ES-I3 (cell line): Measurements from ENCODE around the gene DET1.
"Not testable (repeated sequence)": the region's sequence is repeated elsewhere in the genome, so short reads cannot be mapped to it uniquely, and the experiment has no call there.

ENCODE experiments used
- H3K36me3 ChIP-seq: 2 replicates; pipeline ENCODE4 v1.6.1; 2013; ENCODE audit warnings: mild to moderate bottlenecking, low read length, control low read depth, moderate library complexity; ENCODE audit not compliant: insufficient read depth
- H3K4me1 ChIP-seq: 2 replicates; pipeline ENCODE4 v1.6.1; 2013; ENCODE audit warnings: mild to moderate bottlenecking, control low read depth, low read length; ENCODE audit not compliant: insufficient read depth
- H3K9ac ChIP-seq: 2 replicates; pipeline ENCODE4 v1.6.1; 2013; ENCODE audit warnings: low read depth, mild to moderate bottlenecking, low read length, moderate library complexity
- H3K9me3 ChIP-seq: 2 replicates; pipeline ENCODE4 v1.6.1; 2013; ENCODE audit warnings: mild to moderate bottlenecking, low read length, moderate library complexity; ENCODE audit not compliant: control insufficient read depth, insufficient read depth

DET1 gene

DNA sequence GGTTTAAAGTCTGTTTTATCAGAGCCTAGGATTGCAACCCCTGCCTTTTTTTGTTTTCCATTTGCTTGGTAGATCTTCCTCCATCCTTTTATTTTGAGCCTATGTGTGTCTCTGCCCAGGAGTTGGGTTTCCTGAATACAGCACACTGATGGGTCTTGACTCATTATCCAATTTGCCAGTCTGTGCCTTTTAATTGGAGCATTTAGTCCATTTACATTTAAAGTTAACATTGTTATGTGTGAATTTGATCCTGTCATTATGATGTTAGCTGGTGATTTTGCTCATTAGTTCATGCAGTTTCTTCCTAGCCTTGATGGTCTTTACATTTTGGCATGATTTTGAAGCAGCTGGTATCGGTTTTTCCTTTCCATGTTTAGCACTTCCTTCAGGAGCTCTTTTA is 11.5 kb upstream of the DET1 start:
- not testable (repeated sequence) for H3K9ac ChIP-seq, H3K4me1 ChIP-seq, H3K36me3 ChIP-seq, H3K9me3 ChIP-seq

GRCh38 chr15:88548009-88548408 is 1.5 kb upstream of the DET1 start:
- not testable (repeated sequence) for H3K36me3 ChIP-seq
- peaks cover 18% of the 10 kb centered on the region for H3K4me1 ChIP-seq

DNA sequence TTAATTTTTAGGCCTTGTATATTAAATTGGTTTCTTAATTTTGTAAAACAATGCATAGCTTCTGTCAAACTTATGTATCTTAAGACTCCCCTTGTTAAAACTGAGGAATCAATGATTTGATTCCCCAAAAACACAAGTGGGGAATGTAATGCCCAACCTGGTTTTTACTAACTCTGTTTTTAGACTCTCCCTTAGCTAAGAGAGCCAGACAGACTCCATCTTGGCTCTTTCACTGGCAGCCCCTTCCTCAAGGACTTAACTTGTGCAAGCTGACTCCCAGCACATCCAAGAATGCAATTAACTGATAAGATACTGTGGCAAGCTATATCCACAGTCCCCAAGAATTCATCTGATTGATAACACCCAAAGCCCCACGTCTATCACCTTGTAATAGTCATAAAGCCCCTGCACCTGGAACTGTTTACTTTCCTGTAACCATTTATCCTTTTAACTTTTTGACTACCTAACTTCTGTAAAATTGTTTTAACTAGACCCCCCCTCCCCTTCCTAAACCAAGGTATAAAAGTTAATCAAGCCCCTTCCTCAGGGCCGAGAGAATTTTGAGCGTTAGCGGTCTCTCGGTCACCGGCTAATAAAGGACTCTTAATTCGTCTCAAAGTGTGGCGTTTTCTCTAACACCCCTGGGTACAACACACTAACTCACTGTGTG is 768 bp downstream of the DET1 start:
- H3K36me3 ChIP-seq, H3K9me3 ChIP-seq: not testable (repeated sequence)
- peaks cover 35% of the 10 kb centered on the region for H3K4me1 ChIP-seq
- peak overlapping the region; percentile 96 for H3K9ac ChIP-seq

More at GRCh38 chr15:88548009-88548408, 1.5 kb upstream of the DET1 start:
- H3K9ac ChIP-seq, H3K9me3 ChIP-seq: not testable (repeated sequence)

- H3K9ac ChIP-seq, result no peak overlapping the region
- H3K36me3 ChIP-seq, result no peaks in the 10 kb centered on the region
- H3K9me3 ChIP-seq, result no peaks in the 10 kb centered on the region
- peaks cover 56% of the 10 kb centered on the region for H3K4me1 ChIP-seq
These were observed 3.3 kb downstream of the DET1 start for GRCh38 chr15:88543065-88543776.

GRCh38 chr15:88542342-88542733 is 4.1 kb downstream of the DET1 start:
- peak overlapping the region; percentile 32 for H3K9ac ChIP-seq
- H3K36me3 ChIP-seq, result no peaks in the 10 kb centered on the region
- H3K9me3 ChIP-seq, result no peaks in the 10 kb centered on the region
- H3K4me1 ChIP-seq, result peaks cover 62% of the 10 kb centered on the region

DNA sequence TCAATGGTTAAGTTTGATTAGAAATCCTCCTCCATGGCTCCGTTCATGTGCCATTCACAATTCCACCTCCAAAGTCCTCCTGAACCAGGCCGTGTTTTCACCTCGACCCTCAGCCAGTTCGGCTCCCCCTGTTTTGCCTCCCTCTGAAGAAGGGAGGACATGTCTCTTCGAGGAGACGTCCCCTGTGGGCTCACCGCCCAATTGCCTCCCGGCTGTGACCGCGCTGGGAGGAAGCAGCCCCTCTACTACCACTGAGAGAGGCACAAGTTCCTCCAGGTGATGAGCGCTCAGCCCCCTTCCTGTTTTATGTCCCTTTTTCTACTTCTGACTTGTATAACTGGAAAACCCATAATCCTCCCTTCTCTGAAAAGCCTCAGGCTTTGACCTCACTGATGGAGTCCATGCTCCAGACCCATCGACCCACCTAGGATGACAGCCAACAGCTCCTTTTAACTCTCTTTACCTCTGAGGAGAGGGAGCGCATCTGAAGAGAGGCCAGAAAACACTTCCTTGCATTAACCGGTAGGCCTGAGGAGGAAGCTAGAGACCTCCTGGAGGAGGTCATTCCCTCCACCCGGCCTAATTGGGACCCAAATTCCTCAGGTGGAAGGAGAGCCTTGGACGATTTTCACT is 4.7 kb downstream of the DET1 start:
- H3K4me1 ChIP-seq, result peaks cover 62% of the 10 kb centered on the region
- peak overlapping the region; percentile 32 for H3K9ac ChIP-seq
- H3K36me3 ChIP-seq, result no peaks in the 10 kb centered on the region
- no peaks in the 10 kb centered on the region for H3K9me3 ChIP-seq

DNA sequence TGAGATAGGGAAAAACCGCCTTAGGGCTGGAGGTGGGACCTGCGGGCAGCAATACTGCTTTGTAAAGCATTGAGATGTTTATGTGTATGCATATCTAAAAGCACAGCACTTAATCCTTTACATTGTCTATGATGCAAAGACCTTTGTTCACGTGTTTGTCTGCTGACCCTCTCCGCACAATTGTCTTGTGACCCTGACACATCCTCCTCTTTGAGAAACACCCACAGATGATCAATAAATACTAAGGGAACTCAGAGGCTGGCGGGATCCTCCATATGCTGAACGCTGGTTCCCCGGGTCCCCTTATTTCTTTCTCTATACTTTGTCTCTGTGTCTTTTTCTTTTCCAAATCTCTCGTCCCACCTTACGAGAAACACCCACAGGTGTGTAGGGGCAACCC is 5.4 kb downstream of the DET1 start:
- Histone ChIP-seq H3K4me1 (peaks cover 62% of the 10 kb centered on the region), H3K9ac (0 out of 2 replicates have a peak overlapping the region, but pooled peaks have one; percentile 32)
- not testable (repeated sequence) for H3K36me3 ChIP-seq, H3K9me3 ChIP-seq

- peak overlapping the region; percentile 30; the same call in 1 of the 2 replicates for H3K9ac ChIP-seq
- H3K36me3 ChIP-seq, H3K9me3 ChIP-seq: not testable (repeated sequence)
- H3K4me1 ChIP-seq, result peaks cover 62% of the 10 kb centered on the region
These were observed 6.1 kb downstream of the DET1 start for GRCh38 chr15:88540350-88540749.

GRCh38 chr15:88539441-88539840 is 7.0 kb downstream of the DET1 start:
- Histone ChIP-seq H3K4me1 (peaks cover 57% of the 10 kb centered on the region), H3K36me3 (no peaks in the 10 kb centered on the region; the same call in 1 of the 2 replicates), H3K9ac (0 out of 2 replicates have a peak overlapping the region, but pooled peaks have one; percentile 30), H3K9me3 (peaks cover 5% of the 10 kb centered on the region; the same call in 1 of the 2 replicates)

DNA sequence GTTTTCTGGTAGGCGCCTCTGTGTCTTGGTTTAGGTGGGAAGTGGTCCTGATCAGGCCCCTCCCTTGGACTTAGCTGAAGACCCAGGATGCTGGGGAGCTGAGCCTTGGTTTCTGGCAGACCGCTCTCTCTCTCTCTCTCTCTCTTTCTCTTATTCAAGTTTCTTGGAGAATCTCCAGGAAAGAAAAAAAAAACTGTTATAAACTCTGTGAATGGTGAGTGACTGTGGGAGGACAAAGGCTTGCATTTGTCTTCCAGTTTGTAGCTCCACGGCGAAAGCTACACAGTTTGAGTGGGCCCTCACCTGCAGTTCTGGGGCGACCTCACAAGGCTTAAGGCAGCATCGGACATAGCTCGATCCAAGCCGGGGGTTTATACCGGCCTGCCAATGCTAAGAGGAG is 7.5 kb downstream of the DET1 start:
- Histone ChIP-seq H3K9me3 (peaks cover 6% of the 10 kb centered on the region; the same call in 1 of the 2 replicates), H3K4me1 (peaks cover 56% of the 10 kb centered on the region), H3K9ac (no peak overlapping the region), H3K36me3 (no peaks in the 10 kb centered on the region; the same call in 1 of the 2 replicates)

DNA sequence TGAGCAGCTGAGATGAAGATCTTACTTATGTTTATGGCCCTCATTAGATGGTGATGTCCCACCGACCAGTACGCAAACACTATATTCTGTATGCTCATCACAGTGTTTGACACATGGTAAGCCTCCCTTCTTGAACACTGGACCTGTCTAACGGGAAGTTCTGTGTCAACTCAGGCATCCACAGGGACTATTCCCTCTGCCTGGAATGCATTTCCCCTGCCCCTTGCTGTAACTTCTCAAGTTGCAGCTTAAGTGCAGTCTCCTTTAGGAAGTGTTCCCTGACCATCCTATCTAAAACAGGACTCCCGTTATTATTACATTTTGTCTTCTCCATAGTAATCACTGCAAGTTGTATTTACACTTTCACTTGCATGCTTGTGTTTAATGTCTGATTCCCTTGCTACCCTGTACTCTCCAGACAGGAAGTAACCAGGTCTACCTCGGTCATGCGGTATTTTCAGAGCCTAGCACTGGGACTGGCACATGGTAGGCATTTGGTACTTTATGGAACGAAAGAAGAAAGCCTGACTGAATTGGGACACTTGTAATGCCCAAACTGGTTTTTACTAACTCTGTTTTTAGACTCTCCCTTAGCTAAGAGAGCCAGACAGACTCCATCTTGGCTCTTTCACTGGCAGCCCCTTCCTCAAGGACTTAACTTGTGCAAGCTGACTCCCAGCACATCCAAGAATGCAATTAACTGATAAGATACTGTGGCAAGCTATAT is 8.7 kb downstream of the DET1 start:
- Histone ChIP-seq H3K36me3 (no peaks in the 10 kb centered on the region; the same call in 1 of the 2 replicates), H3K9me3 (peaks cover 6% of the 10 kb centered on the region; the same call in 1 of the 2 replicates), H3K4me1 (peaks cover 45% of the 10 kb centered on the region), H3K9ac (no peak overlapping the region)

DNA sequence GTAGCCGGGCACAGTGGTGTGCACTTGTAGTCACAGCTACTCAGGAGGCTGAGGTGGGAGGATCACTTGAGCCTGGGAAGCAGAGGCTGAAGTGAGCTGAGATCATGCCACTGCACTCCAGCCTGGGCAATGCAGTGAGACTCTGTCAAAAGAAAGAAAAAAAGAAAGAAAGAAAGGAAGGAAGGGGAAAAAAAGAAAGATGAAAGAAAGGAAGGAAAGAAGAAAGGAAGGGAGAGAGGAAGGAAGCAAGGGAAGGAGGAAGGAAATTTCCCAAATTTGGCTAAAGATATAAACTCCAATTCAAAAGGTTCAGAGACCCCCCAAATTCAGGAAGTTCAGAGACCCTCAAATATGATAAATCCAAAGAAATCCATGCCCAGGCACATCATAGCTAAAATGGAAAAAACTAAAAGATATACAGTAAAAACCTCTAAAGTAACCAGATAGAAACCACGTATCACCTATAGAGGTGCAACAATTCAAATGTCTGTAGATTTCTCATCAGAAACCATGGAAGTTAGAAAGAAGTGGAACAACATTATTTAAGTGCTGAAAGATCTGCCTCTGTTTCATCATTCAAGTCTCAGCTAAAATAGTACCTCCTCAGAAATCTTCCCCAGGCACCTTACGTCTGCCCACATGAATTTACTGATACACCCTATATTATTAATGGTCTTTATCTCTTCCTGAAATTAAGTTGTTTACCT is 10.7 kb downstream of the DET1 start:
- H3K36me3 ChIP-seq, result peaks cover 6% of the 10 kb centered on the region; the same call in 1 of the 2 replicates
- H3K4me1 ChIP-seq, result peaks cover 30% of the 10 kb centered on the region
- H3K9ac ChIP-seq, result no peak overlapping the region
- H3K9me3 ChIP-seq, result peaks cover 6% of the 10 kb centered on the region; the same call in 1 of the 2 replicates

GRCh38 chr15:88535100-88535499 is 11.4 kb downstream of the DET1 start:
- peaks cover 26% of the 10 kb centered on the region for H3K4me1 ChIP-seq
- H3K9ac ChIP-seq, result no peak overlapping the region
- H3K36me3 ChIP-seq, result peaks cover 10% of the 10 kb centered on the region; the same call in 1 of the 2 replicates
- peaks cover 6% of the 10 kb centered on the region; the same call in 1 of the 2 replicates for H3K9me3 ChIP-seq
